GM18868 (cell line): ENCODE results near the gene TGFBR3.

Experiments
- ATAC-seq: cut with Tn5 transposase; IDR thresholded peaks from one replicate; pipeline ENCODE4 v1.9.1; 2021; ENCODE audit warnings: mild to moderate bottlenecking, moderate library complexity; ENCODE audit not compliant: unreplicated experiment

TGFBR3 gene

GRCh38 chr1:91827459-91828321, 58.3 kb downstream of the TGFBR3 start:
- ATAC-seq, result no peak

GRCh38 chr1:91827087-91827458, 58.9 kb downstream of the TGFBR3 start:
- ATAC-seq, result no peak

DNA sequence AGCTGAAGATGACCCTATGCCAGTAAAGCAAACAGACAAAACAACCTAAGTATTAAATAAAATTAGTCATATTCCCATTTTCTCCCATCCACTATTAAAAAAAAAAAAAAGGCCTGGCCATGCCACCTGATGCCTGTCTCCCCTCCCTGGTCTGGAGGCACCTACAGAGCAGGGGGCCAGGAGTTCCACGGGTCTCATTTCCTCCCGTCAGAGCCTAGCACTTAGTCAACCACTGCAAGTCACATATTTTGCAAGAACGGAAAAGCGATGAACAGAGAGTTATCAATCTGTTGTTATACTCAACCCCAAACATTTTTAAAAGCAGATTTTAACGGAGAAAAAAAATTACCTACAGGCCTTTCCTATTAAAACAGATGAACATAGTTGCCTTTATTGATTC, 59.3 kb downstream of the TGFBR3 start:
- ATAC-seq, result no peak

GRCh38 chr1:91826248-91826647, 59.7 kb downstream of the TGFBR3 start:
- ATAC-seq, result no peak

GRCh38 chr1:91821126-91821868, 64.7 kb downstream of the TGFBR3 start:
- ATAC-seq, result peak; percentile 60

DNA sequence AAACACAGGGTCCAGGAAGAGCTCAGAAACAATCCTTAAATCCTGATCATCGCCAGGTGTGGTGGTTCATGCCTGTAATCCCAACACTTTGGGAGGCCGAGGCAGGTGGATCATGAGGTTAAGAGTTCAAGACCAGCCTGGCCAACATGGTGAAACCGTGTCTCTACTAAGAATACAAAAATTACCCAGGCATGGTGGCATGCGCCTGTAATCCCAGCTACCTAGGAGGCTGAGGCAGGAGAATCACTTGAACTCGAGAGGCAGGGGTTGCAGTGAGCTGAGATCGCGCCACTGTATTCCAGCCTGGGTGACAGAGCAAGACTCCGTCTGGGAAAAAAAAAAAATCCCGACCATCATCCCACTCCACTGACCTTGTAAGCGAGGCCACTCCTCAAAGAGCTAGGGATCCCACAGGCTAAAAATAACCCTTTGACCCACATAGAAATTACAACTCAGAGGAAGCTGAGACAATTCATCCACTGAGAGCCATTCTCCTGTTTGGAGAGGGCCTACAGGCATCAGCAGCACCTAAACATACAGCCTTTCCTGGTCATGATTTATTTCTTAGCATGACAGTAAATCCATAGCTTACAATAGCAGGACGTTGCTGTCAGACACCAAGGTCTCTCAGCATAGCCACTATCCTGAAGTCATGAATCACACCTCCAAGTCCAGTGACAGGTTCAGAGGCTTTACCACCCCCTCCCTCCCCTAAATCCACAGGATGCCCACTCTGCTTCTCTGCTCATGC, 66.7 kb downstream of the TGFBR3 start:
- no peak for ATAC-seq

- no peak for ATAC-seq
Observed at GRCh38 chr1:91818713-91818975, 67.3 kb downstream of the TGFBR3 start.

- ATAC-seq, result no peak
Observed at GRCh38 chr1:91817211-91817905, 68.6 kb downstream of the TGFBR3 start.

DNA sequence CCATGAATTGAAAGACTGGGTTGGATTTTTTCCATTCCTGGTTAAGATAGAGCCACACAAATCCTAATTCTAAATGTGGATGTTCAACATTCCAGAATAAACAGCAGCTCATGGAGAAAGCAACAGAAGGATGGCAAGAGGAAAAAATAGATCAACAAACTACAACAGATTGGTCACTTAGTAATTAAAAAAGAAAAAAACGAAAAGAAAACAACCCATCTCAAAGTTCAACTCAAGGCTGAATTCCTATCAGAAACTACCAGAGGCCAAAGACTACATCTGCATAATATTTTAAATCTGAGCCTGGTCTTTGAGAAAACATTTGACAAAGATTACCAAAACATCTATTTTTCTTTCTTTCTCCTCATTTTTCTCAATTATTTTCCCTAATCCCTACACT, 69.9 kb downstream of the TGFBR3 start:
- no peak for ATAC-seq

DNA sequence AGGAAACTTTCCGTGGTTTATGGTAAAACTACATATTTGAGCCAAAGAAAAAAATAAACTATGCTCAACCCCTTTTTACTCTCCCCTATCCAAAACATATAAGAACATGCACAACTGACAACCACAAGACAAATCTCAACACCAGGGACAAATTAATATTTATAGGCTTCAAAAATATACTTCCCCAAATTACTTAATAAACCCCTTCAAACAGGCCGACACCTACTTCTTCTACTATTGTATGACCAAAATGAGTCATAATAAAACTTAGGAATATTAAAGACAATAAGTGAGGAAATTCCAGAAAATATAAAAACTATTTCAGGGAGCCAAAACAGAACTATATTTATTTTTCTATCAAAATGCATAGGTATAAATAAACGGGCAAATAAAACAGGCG, 71.5 kb downstream of the TGFBR3 start:
- ATAC-seq, result no peak

GRCh38 chr1:91813813-91814212, 72.1 kb downstream of the TGFBR3 start:
- ATAC-seq, result no peak

DNA sequence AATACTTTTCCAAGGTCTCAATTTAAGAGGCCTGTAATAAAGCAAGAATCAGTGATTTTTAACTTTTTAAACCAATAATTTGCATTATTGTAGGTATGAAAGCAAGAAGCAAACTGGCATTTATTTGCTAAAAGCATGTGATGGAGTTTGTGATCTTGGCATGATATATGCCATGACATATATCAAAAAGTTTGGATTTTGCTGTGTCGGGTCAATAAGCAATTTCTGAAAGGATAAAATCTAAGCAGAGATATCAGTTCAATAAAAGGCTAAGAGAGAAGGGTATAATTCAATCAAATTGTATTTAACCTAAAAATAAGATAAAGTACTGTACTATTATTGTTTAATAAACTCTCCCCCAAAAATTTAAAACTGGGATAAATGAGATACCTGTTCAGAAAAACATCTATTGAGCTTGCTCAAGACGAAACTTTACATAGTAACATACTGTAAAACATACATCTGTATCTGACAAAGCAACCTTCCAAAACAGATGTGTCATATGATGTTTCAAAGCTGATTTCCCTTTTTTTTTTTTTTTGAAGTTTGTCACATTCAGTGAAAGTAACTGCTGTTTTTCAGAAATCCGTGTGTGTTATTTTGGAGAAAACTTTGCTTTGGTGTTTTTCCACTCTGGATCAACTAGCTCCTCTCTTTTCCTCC, 74.5 kb downstream of the TGFBR3 start:
- ATAC-seq, result peak; percentile 39

DNA sequence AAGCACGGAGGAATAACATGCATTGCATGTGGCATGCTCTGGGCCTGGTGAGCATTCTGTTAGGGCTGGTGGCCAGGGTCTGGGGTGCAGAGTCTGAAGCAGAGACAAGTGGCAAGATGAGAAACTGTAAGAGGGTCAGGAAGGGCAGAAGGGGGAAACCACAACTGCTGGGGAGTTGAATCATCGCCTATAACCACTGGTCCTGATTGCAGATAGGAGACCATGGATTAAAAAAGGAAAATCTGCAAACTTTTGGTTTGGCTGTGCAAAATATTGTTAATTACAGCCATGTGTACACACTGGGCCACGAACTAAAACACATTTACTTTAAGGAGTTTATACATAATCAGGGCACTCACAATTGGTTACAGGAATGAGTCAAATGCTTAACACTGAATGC, 76.6 kb downstream of the TGFBR3 start:
- ATAC-seq, result no peak

GRCh38 chr1:91807921-91808620, 77.9 kb downstream of the TGFBR3 start:
- no peak for ATAC-seq

- no peak for ATAC-seq
Observed at GRCh38 chr1:91806769-91807700, 78.9 kb downstream of the TGFBR3 start.

- ATAC-seq, result no peak
Observed at GRCh38 chr1:91806181-91806768, 79.7 kb downstream of the TGFBR3 start.

- no peak for ATAC-seq
Observed at GRCh38 chr1:91805311-91805801, 80.6 kb downstream of the TGFBR3 start.

GRCh38 chr1:91804546-91805023, 81.4 kb downstream of the TGFBR3 start:
- no peak for ATAC-seq
